Adipocyte (in vitro differentiated cells): ENCODE measurements around the gene SLC6A3.

Experiments used
- DNase-seq: peaks from one replicate; pipeline ENCODE4 v3.0.0-alpha.2; 2015; ENCODE audit warnings: low read depth
- H3K27me3 ChIP-seq: replicated peaks from 2 replicates; pipeline ENCODE4 v1.7.0; 2013; ENCODE audit warnings: mild to moderate bottlenecking, low read length, moderate library complexity; ENCODE audit not compliant: control insufficient read depth, insufficient read depth
- H3K36me3 ChIP-seq: 2 replicates; pipeline ENCODE4 v1.7.0; 2013; ENCODE audit warnings: low read length, mild to moderate bottlenecking, moderate library complexity; ENCODE audit not compliant: control insufficient read depth, insufficient read depth, severe bottlenecking
- H3K4me1 ChIP-seq: 2 replicates; pipeline ENCODE4 v1.7.0; 2013; ENCODE audit warnings: mild to moderate bottlenecking, low read length, moderate library complexity; ENCODE audit not compliant: control insufficient read depth, insufficient read depth
- H3K4me3 ChIP-seq: 2 replicates; pipeline ENCODE4 v1.7.0; 2013; ENCODE audit warnings: mild to moderate bottlenecking, low read length, moderate library complexity
- H3K9ac ChIP-seq: 2 replicates; pipeline ENCODE4 v1.7.0; 2013; ENCODE audit warnings: mild to moderate bottlenecking, low read length, moderate library complexity
- H3K9me3 ChIP-seq: 2 replicates; pipeline ENCODE4 v1.7.0; 2013; ENCODE audit warnings: mild to moderate bottlenecking, low read length, moderate library complexity; ENCODE audit not compliant: control insufficient read depth

The SLC6A3 gene

GRCh38 chr5:1344975-1345838 lies 100.0 kb downstream of the SLC6A3 start, which contains the start of gene CLPTM1L:
Gene CLPTM1L (minus strand): TSS chr5:1345099. CDS start chr5:1344841, 258 bp downstream.
- Histone ChIP-seq H3K4me1 (peaks cover 23% of the 10 kb centered on the region), H3K4me3 (peak within 1 kb of the TSS; percentile 92), H3K36me3 (peaks cover 24% of the 10 kb centered on the region), H3K27me3 (no peaks in the 10 kb centered on the region), H3K9ac (peak within 1 kb of the TSS; percentile 99), H3K9me3 (no peaks in the 10 kb centered on the region)
- DNase-seq = peak; percentile 97

GRCh38 chr5:1343931-1344901 lies 101.0 kb downstream of the SLC6A3 start:
- peaks cover 23% of the 10 kb centered on the region for H3K4me1 ChIP-seq
- peak overlapping the region; percentile 89 for H3K9ac ChIP-seq
- peaks cover 28% of the 10 kb centered on the region for H3K36me3 ChIP-seq
- peak; percentile 54 for DNase-seq
- no peaks in the 10 kb centered on the region for H3K9me3 ChIP-seq
- H3K27me3 ChIP-seq = no peaks in the 10 kb centered on the region
- H3K4me3 ChIP-seq = peak overlapping the region; percentile 84

- peak overlapping the region; percentile 89 for H3K9ac ChIP-seq
- no peaks in the 10 kb centered on the region for H3K9me3 ChIP-seq
- H3K4me1 ChIP-seq = peaks cover 23% of the 10 kb centered on the region
- H3K27me3 ChIP-seq = no peaks in the 10 kb centered on the region
- no peak for DNase-seq
- peak overlapping the region; percentile 84 for H3K4me3 ChIP-seq
- H3K36me3 ChIP-seq = peaks cover 37% of the 10 kb centered on the region
Observed at GRCh38 chr5:1343315-1343751, 101.9 kb downstream of the SLC6A3 start.
